ENCODE results near the gene TAF4B. TPM values are rescaled to one million over a fixed set of nuclear protein-coding genes. Genes with fewer than 3 reads are reported as not detected.

The TAF4B gene
- total and polyA plus RNA-seq, 9 of the 15 experiments (the other 6 are each of a cell fraction or from before 2014, with no cell fraction given), result 4.5 to 25.3 (median 20.5) TPM

DNA sequence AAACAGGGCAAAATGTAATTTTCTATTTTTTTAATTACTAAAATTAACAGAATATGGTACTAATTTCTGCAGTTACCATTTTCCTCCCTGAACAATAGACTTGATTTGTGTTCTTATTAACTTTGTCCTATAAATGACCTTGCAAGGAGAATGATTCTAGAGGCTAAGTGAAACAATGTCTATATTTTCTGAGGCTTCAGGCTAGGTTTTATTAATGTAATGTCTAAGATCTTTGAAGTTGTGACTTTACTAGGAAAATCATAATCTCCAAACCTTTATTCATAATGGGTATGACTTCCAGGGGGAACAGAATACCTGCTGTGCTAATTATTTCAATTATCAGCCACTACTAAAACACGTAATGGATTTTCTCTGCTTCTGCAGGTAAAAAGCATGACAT lies 94.4 kb downstream of the TAF4B start (continued):
- TF ChIP-seq, protein P1, sequence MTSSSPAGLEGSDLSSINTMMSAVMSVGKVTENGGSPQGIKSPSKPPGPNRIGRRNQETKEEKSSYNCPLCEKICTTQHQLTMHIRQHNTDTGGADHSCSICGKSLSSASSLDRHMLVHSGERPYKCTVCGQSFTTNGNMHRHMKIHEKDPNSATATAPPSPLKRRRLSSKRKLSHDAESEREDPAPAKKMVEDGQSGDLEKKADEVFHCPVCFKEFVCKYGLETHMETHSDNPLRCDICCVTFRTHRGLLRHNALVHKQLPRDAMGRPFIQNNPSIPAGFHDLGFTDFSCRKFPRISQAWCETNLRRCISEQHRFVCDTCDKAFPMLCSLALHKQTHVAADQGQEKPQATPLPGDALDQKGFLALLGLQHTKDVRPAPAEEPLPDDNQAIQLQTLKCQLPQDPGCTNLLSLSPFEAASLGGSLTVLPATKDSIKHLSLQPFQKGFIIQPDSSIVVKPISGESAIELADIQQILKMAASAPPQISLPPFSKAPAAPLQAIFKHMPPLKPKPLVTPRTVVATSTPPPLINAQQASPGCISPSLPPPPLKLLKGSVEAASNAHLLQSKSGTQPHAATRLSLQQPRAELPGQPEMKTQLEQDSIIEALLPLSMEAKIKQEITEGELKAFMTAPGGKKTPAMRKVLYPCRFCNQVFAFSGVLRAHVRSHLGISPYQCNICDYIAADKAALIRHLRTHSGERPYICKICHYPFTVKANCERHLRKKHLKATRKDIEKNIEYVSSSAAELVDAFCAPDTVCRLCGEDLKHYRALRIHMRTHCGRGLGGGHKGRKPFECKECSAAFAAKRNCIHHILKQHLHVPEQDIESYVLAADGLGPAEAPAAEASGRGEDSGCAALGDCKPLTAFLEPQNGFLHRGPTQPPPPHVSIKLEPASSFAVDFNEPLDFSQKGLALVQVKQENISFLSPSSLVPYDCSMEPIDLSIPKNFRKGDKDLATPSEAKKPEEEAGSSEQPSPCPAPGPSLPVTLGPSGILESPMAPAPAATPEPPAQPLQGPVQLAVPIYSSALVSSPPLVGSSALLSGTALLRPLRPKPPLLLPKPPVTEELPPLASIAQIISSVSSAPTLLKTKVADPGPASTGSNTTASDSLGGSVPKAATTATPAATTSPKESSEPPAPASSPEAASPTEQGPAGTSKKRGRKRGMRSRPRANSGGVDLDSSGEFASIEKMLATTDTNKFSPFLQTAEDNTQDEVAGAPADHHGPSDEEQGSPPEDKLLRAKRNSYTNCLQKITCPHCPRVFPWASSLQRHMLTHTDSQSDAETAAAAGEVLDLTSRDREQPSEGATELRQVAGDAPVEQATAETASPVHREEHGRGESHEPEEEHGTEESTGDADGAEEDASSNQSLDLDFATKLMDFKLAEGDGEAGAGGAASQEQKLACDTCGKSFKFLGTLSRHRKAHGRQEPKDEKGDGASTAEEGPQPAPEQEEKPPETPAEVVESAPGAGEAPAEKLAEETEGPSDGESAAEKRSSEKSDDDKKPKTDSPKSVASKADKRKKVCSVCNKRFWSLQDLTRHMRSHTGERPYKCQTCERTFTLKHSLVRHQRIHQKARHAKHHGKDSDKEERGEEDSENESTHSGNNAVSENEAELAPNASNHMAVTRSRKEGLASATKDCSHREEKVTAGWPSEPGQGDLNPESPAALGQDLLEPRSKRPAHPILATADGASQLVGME (CRISPR knock-in tag; IDR thresholded peaks at IDR 0.05), result no peak
- TF ChIP-seq ZNF282 (CRISPR knock-in tag; IDR thresholded peaks at IDR 0.05), result no peak
- TF ChIP-seq, protein P2, sequence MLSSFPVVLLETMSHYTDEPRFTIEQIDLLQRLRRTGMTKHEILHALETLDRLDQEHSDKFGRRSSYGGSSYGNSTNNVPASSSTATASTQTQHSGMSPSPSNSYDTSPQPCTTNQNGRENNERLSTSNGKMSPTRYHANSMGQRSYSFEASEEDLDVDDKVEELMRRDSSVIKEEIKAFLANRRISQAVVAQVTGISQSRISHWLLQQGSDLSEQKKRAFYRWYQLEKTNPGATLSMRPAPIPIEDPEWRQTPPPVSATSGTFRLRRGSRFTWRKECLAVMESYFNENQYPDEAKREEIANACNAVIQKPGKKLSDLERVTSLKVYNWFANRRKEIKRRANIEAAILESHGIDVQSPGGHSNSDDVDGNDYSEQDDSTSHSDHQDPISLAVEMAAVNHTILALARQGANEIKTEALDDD (IDR thresholded peaks at IDR 0.05), result no peak
